ENCODE results near the gene ZNF385C. TPM values are rescaled to one million over a fixed set of nuclear protein-coding genes. Genes with fewer than 3 reads are reported as not detected.

ZNF385C gene
- total and polyA plus RNA-seq, 2 of the 13 experiments (the other 11 are each of a cell fraction or from before 2014, with no cell fraction given), result 2.3 to 6.1 TPM

GRCh38 chr17:42113293-42114069, 15.2 kb upstream of the ZNF385C start:
- Histone ChIP-seq H3K9ac (ENCODE audit: insufficient read depth, low read depth, low read length) (no peak overlapping the region), H3K79me2 (ENCODE audit: insufficient read depth, low read length) (no peaks in the 10 kb centered on the region), H2AFZ (ENCODE audit: low read length) (no peak overlapping the region), H3K27ac (ENCODE audit: extremely low read length, insufficient read depth, low read length) (peak overlapping the region; percentile 51), H3K4me3 (replicated peaks in 1 of 3; ENCODE audit: insufficient read depth in 1 of 3, low read depth in 2 of 3, low read length in 3 of 3) (no peak overlapping the region), H3K4me2 (ENCODE audit: low read depth, low read length) (no peak overlapping the region), H4K20me1 (ENCODE audit: insufficient read depth, low read length) (no peaks in the 10 kb centered on the region), H3K36me3 (replicated peaks in 1 of 2; ENCODE audit: control insufficient read depth in 1 of 2, insufficient read depth in 2 of 2, low read length in 2 of 2) (peaks cover 7 to 28% of the 10 kb centered on the region in 2 experiments), H3K27me3 (ENCODE audit: control insufficient read depth in 1 of 2, insufficient read depth in 2 of 2, low read length in 2 of 2) (no peaks in the 10 kb centered on the region), H3K9me3 (ENCODE audit: low read length) (no peaks in the 10 kb centered on the region), H3K4me1 (ENCODE audit: insufficient read depth, low read length) (peaks cover 33% of the 10 kb centered on the region)
- ATAC-seq (no peak), DNase-seq (ENCODE audit: low spot score) (no peak), FAIRE-seq (no peak)
- BruUV-seq (replicated peaks), result TSS peak; percentile 53
- in situ Hi-C loops (cut with HindIII; ENCODE audit: extremely low pct_ligation_motif_present, low pct_unique_long_range_greater_than_20kb) (loop anchor here (5.0 kb wide), 2 partner anchors 86 to 151 kb away; no protein-coding TSS in a partner anchor), intact Hi-C loops (cut with micrococcal nuclease; ENCODE audit: unreplicated experiment) (no loop called here)
- ChIA-PET CTCF (ENCODE audit: low intra/inter-chr PET ratio, low total read pairs) (no interaction called here), POLR2A (interaction anchor here (1.6 to 2.2 kb wide), 4 partner anchors 22 to 183 kb away, joined by 7 to 13 read pairs (median 10); partner anchors contain the start of genes CNP, DNAJC7 and ODAD4)
- 91% methylated on average over 28 of the region's 28 CpGs for WGBS (ENCODE audit: low lambda C conversion rate)
- TF ChIP-seq MZF1 (CRISPR knock-in tag; IDR thresholded peaks at IDR 0.05; ENCODE audit: borderline replicate concordance), result no peak
- TF ChIP-seq NRL (CRISPR knock-in tag; IDR thresholded peaks at IDR 0.05; ENCODE audit: borderline replicate concordance), result 0 out of 2 replicates have a peak, but pooled peaks have one; percentile 21

DNA sequence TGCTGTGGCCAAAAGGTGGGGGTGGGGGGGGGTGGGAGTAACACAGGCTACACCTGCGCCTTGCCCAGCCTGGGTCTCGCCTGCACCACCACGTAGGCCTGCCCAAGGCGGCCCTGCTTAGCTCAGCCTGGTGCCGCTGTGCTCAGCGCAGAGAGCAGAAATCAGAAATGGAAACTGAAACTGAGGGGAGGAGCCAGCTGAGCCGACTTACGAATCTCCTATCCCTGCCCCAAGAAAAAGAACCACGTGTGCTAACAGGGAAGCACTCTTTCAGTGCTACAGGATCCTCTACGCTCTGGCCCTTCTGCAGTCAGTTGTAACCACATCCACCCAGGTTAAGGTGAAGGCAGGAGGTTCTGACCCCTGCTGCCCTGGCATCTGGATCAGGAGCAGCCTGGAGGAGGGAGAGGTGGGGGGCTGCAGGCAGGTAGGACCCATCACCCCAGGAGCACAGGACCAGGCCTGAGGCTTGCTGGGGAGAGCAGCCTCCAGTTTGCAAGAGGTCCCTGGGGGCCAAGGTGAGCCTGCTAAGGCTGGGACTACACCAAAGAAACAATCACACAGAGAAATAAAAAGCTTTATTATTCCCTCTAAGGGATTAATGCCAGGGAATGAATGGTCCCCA, 14.4 kb upstream of the ZNF385C start, which contains the start of gene DHX58:
DHX58 (minus strand) TSS at position 163 of the 625 bp plus-strand sequence. CDS start 822 bp downstream, outside the sequence.
- POLR2A ChIA-PET, result interaction anchor here (0.6 to 2.4 kb wide), 20 partner anchors 8 to 182 kb away, joined by 3 to 34 read pairs (median 4); partner anchors contain the start of genes CNP, DNAJC7, KAT2A and ODAD4
- no TSS peak for BruUV-seq (replicated peaks)
- ATAC-seq (peak; percentile 80), FAIRE-seq (peak; percentile 79), DNase-seq (ENCODE audit: low spot score) (peak; percentile 64)
- H3K9me3 ChIP-seq (ENCODE audit: low read length), result no peaks in the 10 kb centered on the region
- H3K4me3 ChIP-seq (replicated peaks in 1 of 3; ENCODE audit: insufficient read depth in 1 of 3, low read depth in 2 of 3, low read length in 3 of 3), result peak within 1 kb of the TSS; percentile 43 to 73 (median 55); a peak in 5 of 6 replicates
- WGBS (ENCODE audit: low lambda C conversion rate), result 58% methylated on average over 10 of the region's 10 CpGs
- no peaks in the 10 kb centered on the region for H3K79me2 ChIP-seq (ENCODE audit: insufficient read depth, low read length)
- in situ Hi-C loops (cut with HindIII; ENCODE audit: extremely low pct_ligation_motif_present, low pct_unique_long_range_greater_than_20kb), result loop anchor here (5.0 kb wide), 2 partner anchors 85 to 150 kb away; no protein-coding TSS in a partner anchor
- peak within 1 kb of the TSS; percentile 71 for H3K9ac ChIP-seq (ENCODE audit: insufficient read depth, low read depth, low read length)
- H3K4me2 ChIP-seq (ENCODE audit: low read depth, low read length), result peak within 1 kb of the TSS; percentile 78
- H2AFZ ChIP-seq (ENCODE audit: low read length), result no peak within 1 kb of the TSS
- H3K4me1 ChIP-seq (ENCODE audit: insufficient read depth, low read length), result peaks cover 40% of the 10 kb centered on the region
- peaks cover 6 to 22% of the 10 kb centered on the region in 2 experiments for H3K36me3 ChIP-seq (replicated peaks in 1 of 2; ENCODE audit: control insufficient read depth in 1 of 2, insufficient read depth in 2 of 2, low read length in 2 of 2)
- H3K27ac ChIP-seq (ENCODE audit: extremely low read length, insufficient read depth, low read length), result peak within 1 kb of the TSS; percentile 51
- CTCF ChIA-PET (ENCODE audit: low intra/inter-chr PET ratio, low total read pairs), result interaction anchor here (1.3 kb wide), 1 partner anchor 45 kb away, joined by 3 read pairs; no protein-coding TSS in a partner anchor
- no peaks in the 10 kb centered on the region for H3K27me3 ChIP-seq (ENCODE audit: control insufficient read depth in 1 of 2, insufficient read depth in 2 of 2, low read length in 2 of 2)
- H4K20me1 ChIP-seq (ENCODE audit: insufficient read depth, low read length), result no peaks in the 10 kb centered on the region
- intact Hi-C loops (cut with micrococcal nuclease; ENCODE audit: unreplicated experiment), result no loop called here
- TF ChIP-seq CTCF (CRISPR knock-in tag; IDR thresholded peaks at IDR 0.05) (peak; percentile 8; the same call in 1 of the 2 replicates), GMEB1 (CRISPR knock-in tag; IDR thresholded peaks at IDR 0.05; ENCODE audit: borderline replicate concordance) (no peak), RFX3 (CRISPR knock-in tag; IDR thresholded peaks at IDR 0.05) (no peak), KDM2A (CRISPR knock-in tag; IDR thresholded peaks at IDR 0.05; ENCODE audit: borderline replicate concordance, low read depth) (0 out of 2 replicates have a peak, but pooled peaks have one; percentile 50), ZNF710 (CRISPR knock-in tag; IDR thresholded peaks at IDR 0.05; ENCODE audit: borderline replicate concordance) (0 out of 2 replicates have a peak, but pooled peaks have one; percentile 24), ZFY (CRISPR knock-in tag; IDR thresholded peaks at IDR 0.05) (peak; percentile 65), ZBTB1 (CRISPR knock-in tag; IDR thresholded peaks at IDR 0.05; ENCODE audit: borderline replicate concordance) (no peak)
